WTC11 (cell line): ENCODE results near the gene BSN. TPM values are rescaled to one million over a fixed set of nuclear protein-coding genes. Genes with fewer than 3 reads are reported as not detected.

Experiments used
- ATAC-seq: fragments of 200-7000 bp; cut with Tn5 transposase; 2 replicates; pipeline ENCODE4 v1.10.0; 2021; ENCODE audit warnings: mild to moderate bottlenecking, moderate library complexity
- CTCF ChIA-PET: fragments of 300-600 bp; sonication (Branson Sonifier 250); formaldehyde crosslinking; loops from one replicate; lab custom pipeline; 2021; ENCODE audit warnings: antibody characterized with exemption; lab: Charles Lee
- POLR2A ChIA-PET: fragments of 350-600 bp; sonication (Branson Sonifier 250); formaldehyde crosslinking; loops from one replicate; lab custom pipeline; 2021; ENCODE audit warnings: antibody characterized with exemption; lab: Charles Lee
- DNase-seq: peaks from one replicate; pipeline ENCODE4 v3.0.0; 2021; ENCODE audit warnings: low spot score
- H3K27ac Mint-ChIP-seq: 2 replicates; pipeline ENCODE4 v1.8.0; 2021; ENCODE audit warnings: mixed read lengths
- H3K27me3 Mint-ChIP-seq: 2 replicates; pipeline ENCODE4 v1.8.0; 2021; ENCODE audit warnings: low read depth, mild to moderate bottlenecking, moderate library complexity, mixed read lengths
- H3K36me3 Mint-ChIP-seq: 2 replicates; pipeline ENCODE4 v1.8.0; 2021; ENCODE audit warnings: mixed read lengths
- H3K4me1 Mint-ChIP-seq: 2 replicates; pipeline ENCODE4 v1.8.0; 2022; ENCODE audit warnings: mixed read lengths
- H3K4me3 Mint-ChIP-seq: 2 replicates; pipeline ENCODE4 v1.8.0; 2021; ENCODE audit warnings: mild to moderate bottlenecking, moderate library complexity, mixed read lengths
- H3K9me3 Mint-ChIP-seq: 2 replicates; pipeline ENCODE4 v1.8.0; 2021; ENCODE audit warnings: mixed read lengths
- ARID4B ChIP-seq: sonication (generic); formaldehyde crosslinking; IDR thresholded peaks from 2 replicates; pipeline ENCODE4 v1.8.0; 2023; ENCODE audit warnings: missing genetic modification reagents, mild to moderate bottlenecking, borderline replicate concordance
- ATF2 ChIP-seq: sonication (generic); formaldehyde crosslinking; IDR thresholded peaks from 2 replicates; pipeline ENCODE4 v1.8.1; 2022; ENCODE audit warnings: low read depth, missing genetic modification reagents, borderline replicate concordance
- ETV6 ChIP-seq: sonication (generic); formaldehyde crosslinking; IDR thresholded peaks from 2 replicates; pipeline ENCODE4 v1.8.1; 2022; ENCODE audit warnings: mild to moderate bottlenecking, missing genetic modification reagents
- FOXK1 ChIP-seq: sonication (generic); formaldehyde crosslinking; IDR thresholded peaks from 2 replicates; pipeline ENCODE4 v1.8.0; 2022; ENCODE audit warnings: mild to moderate bottlenecking, moderate library complexity, missing genetic modification reagents
- JUN ChIP-seq: sonication (generic); formaldehyde crosslinking; IDR thresholded peaks from 2 replicates; pipeline ENCODE4 v1.8.0; 2023; ENCODE audit warnings: mild to moderate bottlenecking, missing genetic modification reagents
- MAX ChIP-seq: sonication (generic); formaldehyde crosslinking; IDR thresholded peaks from 2 replicates; pipeline ENCODE4 v1.8.0; 2022; ENCODE audit warnings: mild to moderate bottlenecking, missing genetic modification reagents
- MXD4 ChIP-seq: fragments of 250-450 bp; sonication (Bioruptor Pico); IDR thresholded peaks from 2 replicates; pipeline ENCODE4 v1.8.0; 2021; ENCODE audit warnings: mild to moderate bottlenecking, moderate library complexity, borderline replicate concordance
- NFYB ChIP-seq: sonication (generic); formaldehyde crosslinking; conservative IDR thresholded peaks from 2 replicates; pipeline ENCODE4 v1.8.0; 2022; ENCODE audit warnings: low read depth, missing genetic modification reagents
- PREB ChIP-seq: sonication (generic); formaldehyde crosslinking; IDR thresholded peaks from 2 replicates; pipeline ENCODE4 v1.8.1; 2022; ENCODE audit warnings: mild to moderate bottlenecking, missing genetic modification reagents, moderate library complexity, borderline replicate concordance
- RELA ChIP-seq: sonication (generic); formaldehyde crosslinking; IDR thresholded peaks from 2 replicates; pipeline ENCODE4 v1.8.1; 2022; ENCODE audit warnings: missing genetic modification reagents, mild to moderate bottlenecking, borderline replicate concordance
- TCF7 ChIP-seq: sonication (generic); formaldehyde crosslinking; IDR thresholded peaks from 2 replicates; pipeline ENCODE4 v1.8.0; 2022; ENCODE audit warnings: mild to moderate bottlenecking, low read depth, missing genetic modification reagents, moderate library complexity
- TEAD4 ChIP-seq: sonication (generic); formaldehyde crosslinking; IDR thresholded peaks from 2 replicates; pipeline ENCODE4 v1.8.0; 2022; ENCODE audit warnings: mild to moderate bottlenecking, missing genetic modification reagents
- ZBTB21 ChIP-seq: sonication (generic); formaldehyde crosslinking; IDR thresholded peaks from 2 replicates; pipeline ENCODE4 v1.8.1; 2023; ENCODE audit warnings: mild to moderate bottlenecking, missing genetic modification reagents, borderline replicate concordance
- ZMAT4 ChIP-seq: fragments of 250-450 bp; sonication (Bioruptor Pico); IDR thresholded peaks from 2 replicates; pipeline ENCODE4 v1.9.0; 2021; ENCODE audit warnings: mild to moderate bottlenecking
- ZNF423 ChIP-seq: fragments of 250-450 bp; sonication (Bioruptor Pico); IDR thresholded peaks from 2 replicates; pipeline ENCODE4 v2.1.2; 2022; ENCODE audit warnings: mild to moderate bottlenecking, moderate library complexity
- ZNF532 ChIP-seq: fragments of 250-450 bp; sonication (Bioruptor Pico); IDR thresholded peaks from 2 replicates; pipeline ENCODE4 v1.9.0; 2021; ENCODE audit warnings: mild to moderate bottlenecking, borderline replicate concordance
- total RNA-seq: library from RNA; stranded (reverse); gene quantifications from 3 replicates; pipeline ENCODE4 v1.2.3, GENCODE V29; 2021

BSN gene
- total RNA-seq, 1 experiment from 2014 or later = 2.8 TPM

- ATAC-seq = no peak
- Mint-ChIP-seq H3K9me3 (no peaks in the 10 kb centered on the region), H3K4me1 (no peaks in the 10 kb centered on the region), H3K36me3 (no peaks in the 10 kb centered on the region), H3K27ac (no peak overlapping the region), H3K27me3 (no peaks in the 10 kb centered on the region), H3K4me3 (no peak overlapping the region)
- POLR2A ChIA-PET = no interaction called here
- CTCF ChIA-PET = interaction anchor here (0.6 to 1.6 kb wide), 2 partner anchors 63 to 70 kb away, joined by 4 to 6 read pairs; no protein-coding TSS in a partner anchor
- no peak for DNase-seq
- no peak for TF ChIP-seq ZBTB21 (CRISPR knock-in tag)
- no peak for TF ChIP-seq TEAD4 (CRISPR knock-in tag)
- no peak for TF ChIP-seq ZNF532 (CRISPR knock-in tag)
- no peak for TF ChIP-seq ZNF423 (CRISPR knock-in tag)
- no peak for TF ChIP-seq FOXK1 (CRISPR knock-in tag)
- TF ChIP-seq PREB = no peak
- no peak for TF ChIP-seq ZMAT4 (CRISPR knock-in tag)
- no peak for TF ChIP-seq MXD4
- no peak for TF ChIP-seq RELA (CRISPR knock-in tag)
- TF ChIP-seq NFYB (CRISPR knock-in tag) = no peak
- TF ChIP-seq TCF7 (CRISPR knock-in tag) = no peak
- TF ChIP-seq JUN = no peak
Observed at GRCh38 chr3:49602049-49602554, 47.8 kb downstream of the BSN start.

- ATAC-seq (no peak), DNase-seq (no peak)
- Mint-ChIP-seq H3K36me3 (no peaks in the 10 kb centered on the region), H3K27ac (no peak overlapping the region; the same call in 1 of the 2 replicates), H3K27me3 (no peaks in the 10 kb centered on the region), H3K4me3 (no peak overlapping the region), H3K9me3 (no peaks in the 10 kb centered on the region), H3K4me1 (no peaks in the 10 kb centered on the region)
- ChIA-PET POLR2A (no interaction called here), CTCF (interaction anchor here (1.2 to 1.6 kb wide), 2 partner anchors 63 to 64 kb away, joined by 4 read pairs; no protein-coding TSS in a partner anchor)
- no peak for TF ChIP-seq ARID4B
- no peak for TF ChIP-seq ATF2 (CRISPR knock-in tag)
- TF ChIP-seq ETV6 = no peak
- TF ChIP-seq RELA (CRISPR knock-in tag) = no peak
- TF ChIP-seq MAX = no peak
- no peak for TF ChIP-seq ZNF532 (CRISPR knock-in tag)
Observed at GRCh38 chr3:49602877-49603411, 48.7 kb downstream of the BSN start.
